CD14-positive monocyte (primary cell): ENCODE results near the gene NBDY. TPM values are rescaled to one million over a fixed set of nuclear protein-coding genes. Genes with fewer than 3 reads are reported as not detected.

Source experiments
- DNase-seq, 3 donors: peaks; one replicate each; pipeline ENCODE4 v3.0.0-alpha.2; 2011 to 2022
- H2AFZ ChIP-seq: 2 replicates; pipeline ENCODE4 v1.6.0; 2012; ENCODE audit warnings: mild to moderate bottlenecking, low read depth, low read length, inconsistent platforms; ENCODE audit not compliant: insufficient read depth, poor library complexity, severe bottlenecking
- H3K27ac ChIP-seq, 2 donors: 1 replicate in 1 of 2; 2 replicates in 1 of 2; pipeline ENCODE4 v1.5.1; 2012 to 2013; ENCODE audit warnings: low read length in 2 of 2, control low read depth in 1 of 2, inconsistent platforms in 1 of 2, low read depth in 1 of 2, mild to moderate bottlenecking in 1 of 2
- H3K27me3 ChIP-seq, 2 donors: one replicate each; pipeline versions ENCODE4 v1.6.0 to v1.6.1; 2011 to 2013; ENCODE audit warnings: low read length in 2 of 2; ENCODE audit not compliant: control insufficient read depth in 2 of 2, insufficient read depth in 2 of 2
- H3K36me3 ChIP-seq, 2 donors: replicated peaks in 1 of 2; 1 replicate in 1 of 2; 2 replicates in 1 of 2; pipeline versions ENCODE4 v1.5.1 to v1.6.1; 2012 to 2013; ENCODE audit warnings: low read length in 2 of 2, control low read depth in 1 of 2, inconsistent platforms in 1 of 2, mild to moderate bottlenecking in 1 of 2; ENCODE audit not compliant: insufficient read depth in 2 of 2, control insufficient read depth in 1 of 2
- H3K4me1 ChIP-seq, 2 donors: 1 replicate in 1 of 2; 2 replicates in 1 of 2; pipeline versions ENCODE4 v1.5.1 to v1.6.1; 2012 to 2013; ENCODE audit warnings: low read length in 2 of 2, control low read depth in 1 of 2, inconsistent platforms in 1 of 2, mild to moderate bottlenecking in 1 of 2, moderate library complexity in 1 of 2; ENCODE audit not compliant: insufficient read depth in 2 of 2, control insufficient read depth in 1 of 2
- H3K4me2 ChIP-seq: replicated peaks from 2 replicates; pipeline ENCODE3; 2012; ENCODE audit warnings: low read length, moderate library complexity, mild to moderate bottlenecking; ENCODE audit not compliant: poor library complexity, severe bottlenecking; ENCODE audit errors: extremely low read depth
- H3K4me3 ChIP-seq, 3 experiments: fragments of 200-600 bp in 1 of 3; sonication (generic) in 1 of 3; replicated peaks in 1 of 3; 1 replicate in 2 of 3; 2 replicates in 1 of 3; pipeline ENCODE4 v1.5.1; 2011 to 2013; ENCODE audit warnings: low read length in 3 of 3, mild to moderate bottlenecking in 3 of 3, control low read depth in 2 of 3, low read depth in 2 of 3, inconsistent platforms in 1 of 3, moderate library complexity in 1 of 3
- H3K79me2 ChIP-seq: 2 replicates; pipeline ENCODE4 v1.6.0; 2012; ENCODE audit warnings: mild to moderate bottlenecking, control low read depth, inconsistent platforms, low read length, moderate library complexity; ENCODE audit not compliant: insufficient read depth
- H3K9ac ChIP-seq: 2 replicates; pipeline ENCODE4 v1.6.0; 2017; ENCODE audit warnings: low read length, mild to moderate bottlenecking; ENCODE audit not compliant: insufficient read depth, poor library complexity, severe bottlenecking
- H3K9me3 ChIP-seq, 2 donors: replicated peaks in 1 of 2; 1 replicate in 1 of 2; 2 replicates in 1 of 2; pipeline versions ENCODE4 v1.5.1 to v1.6.1; 2012 to 2013; ENCODE audit warnings: low read length in 2 of 2, control low read depth in 1 of 2; ENCODE audit not compliant: control insufficient read depth in 1 of 2, insufficient read depth in 1 of 2
- H4K20me1 ChIP-seq: 2 replicates; pipeline ENCODE4 v1.6.0; 2012; ENCODE audit warnings: mild to moderate bottlenecking, low read length, control low read depth, moderate library complexity; ENCODE audit not compliant: insufficient read depth
- H3K27ac Mint-ChIP-seq, 7 donors: one replicate each; pipeline ENCODE4 v1.8.0; 2020; ENCODE audit warnings: mild to moderate bottlenecking in 7 of 7, mixed read lengths in 7 of 7, moderate library complexity in 6 of 7, inconsistent platforms in 2 of 7
- H3K27me3 Mint-ChIP-seq, 3 donors: one replicate each; pipeline ENCODE4 v1.8.0; 2021 to 2022; ENCODE audit warnings: low read depth in 3 of 3, mild to moderate bottlenecking in 3 of 3, mixed read lengths in 3 of 3, moderate library complexity in 3 of 3, inconsistent platforms in 1 of 3
- H3K36me3 Mint-ChIP-seq, 2 donors: one replicate each; pipeline ENCODE4 v1.8.0; 2020; ENCODE audit warnings: mixed read lengths in 2 of 2, inconsistent platforms in 1 of 2, mild to moderate bottlenecking in 1 of 2
- H3K4me1 Mint-ChIP-seq: one replicate; pipeline ENCODE4 v1.8.0; 2020; ENCODE audit warnings: mild to moderate bottlenecking, mixed read lengths
- H3K4me3 Mint-ChIP-seq, 2 donors: one replicate each; pipeline ENCODE4 v1.8.0; 2020; ENCODE audit warnings: mild to moderate bottlenecking in 2 of 2, mixed read lengths in 2 of 2, moderate library complexity in 1 of 2
- H3K9me3 Mint-ChIP-seq, 7 donors: one replicate each; pipeline ENCODE4 v1.8.0; 2020 to 2022; ENCODE audit warnings: mixed read lengths in 7 of 7, mild to moderate bottlenecking in 6 of 7, moderate library complexity in 6 of 7, inconsistent platforms in 2 of 7
- CTCF ChIP-seq: fragments of 200-600 bp; IDR thresholded peaks from one replicate; pipeline ENCODE4 v1.8.0; 2022; ENCODE audit warnings: antibody characterized with exemption, mild to moderate bottlenecking
- WGBS: methylation state at CpG from one replicate; pipeline ENCODE4 v1.1.5; 2013; ENCODE audit warnings: missing lambda C conversion rate; ENCODE audit not compliant: insufficient coverage; 5-methylcytosine and 5-hydroxymethylcytosine counted together
- intact Hi-C, 2 donors: fragments of 100-400 bp; cut with micrococcal nuclease; formaldehyde crosslinking; loops; one replicate each; pipeline versions ENCODE4 v1.15.0 to v1.15.1; 2023
- polyA plus RNA-seq, 3 donors: library from polyadenylated mRNA; depleted of rRNA in 1 of 3; unstranded in 2 of 3; stranded (reverse) in 1 of 3; fragments of 300-500 nt in 2 of 3; fragments of >200 nt in 1 of 3; fragmentation: Illumina TruSeq in 2 of 3; gene quantifications; 1 replicate in 2 of 3; 2 replicates in 1 of 3; pipeline ENCODE4 v1.2.3, GENCODE V29; 2012 to 2021

NBDY gene
- polyA plus RNA-seq, 3 donors: 14.4 to 24.9 (median 22.1) TPM

- no peaks in the 10 kb centered on the region for H3K36me3 Mint-ChIP-seq
- no peak overlapping the region for H3K27ac Mint-ChIP-seq
- H3K27ac ChIP-seq: no peak overlapping the region
- H4K20me1 ChIP-seq: no peaks in the 10 kb centered on the region
- H3K9me3 Mint-ChIP-seq: peaks cover 0 to 7% (median 4%) of the 10 kb centered on the region in 7 donors
- no peak for TF ChIP-seq CTCF
- no peak overlapping the region for H3K9ac ChIP-seq
- no peaks in the 10 kb centered on the region for H3K36me3 ChIP-seq
- no peaks in the 10 kb centered on the region for H3K4me1 Mint-ChIP-seq
- no peaks in the 10 kb centered on the region for H3K4me1 ChIP-seq
- H3K79me2 ChIP-seq: no peaks in the 10 kb centered on the region
- intact Hi-C loops: no loop called here
- no peak overlapping the region for H3K4me2 ChIP-seq
- no peak overlapping the region for H2AFZ ChIP-seq
- H3K27me3 ChIP-seq: no peaks in the 10 kb centered on the region
- no peak for DNase-seq
- 75% methylated on average over 2 of the region's 9 CpGs for WGBS
- no peaks in the 10 kb centered on the region for H3K9me3 ChIP-seq
- peaks cover 1 to 8% (median 2%) of the 10 kb centered on the region in 3 donors for H3K27me3 Mint-ChIP-seq
- no peak overlapping the region for H3K4me3 ChIP-seq
- no peak overlapping the region for H3K4me3 Mint-ChIP-seq
Observed at GRCh38 chrX:56853436-56853835, 124.4 kb downstream of the NBDY start.

GRCh38 chrX:56857042-56857441, 128.0 kb downstream of the NBDY start:
- H3K79me2 ChIP-seq: no peaks in the 10 kb centered on the region
- DNase-seq: no peak
- no peak for TF ChIP-seq CTCF
- H3K27ac ChIP-seq: no peak overlapping the region
- peaks cover 1 to 11% (median 2%) of the 10 kb centered on the region in 3 donors for H3K27me3 Mint-ChIP-seq
- H3K9me3 ChIP-seq: no peaks in the 10 kb centered on the region
- peaks cover 0 to 9% (median 4%) of the 10 kb centered on the region in 7 donors for H3K9me3 Mint-ChIP-seq
- no peak overlapping the region for H3K4me3 ChIP-seq
- no peak overlapping the region for H3K4me2 ChIP-seq
- H3K4me1 ChIP-seq: no peaks in the 10 kb centered on the region
- intact Hi-C loops: no loop called here
- no peak overlapping the region for H3K27ac Mint-ChIP-seq
- H3K4me3 Mint-ChIP-seq: no peak overlapping the region
- H3K9ac ChIP-seq: no peak overlapping the region
- H3K27me3 ChIP-seq: no peaks in the 10 kb centered on the region
- no peaks in the 10 kb centered on the region for H3K36me3 Mint-ChIP-seq
- H3K36me3 ChIP-seq: no peaks in the 10 kb centered on the region
- H4K20me1 ChIP-seq: no peaks in the 10 kb centered on the region
- H2AFZ ChIP-seq: no peak overlapping the region
- WGBS: 100% methylated on average over 1 of the region's 1 CpG
- no peaks in the 10 kb centered on the region for H3K4me1 Mint-ChIP-seq
